ENCODE measurements around the gene SORBS2.

The SORBS2 gene

GRCh38 chr4:185578284-185578683 is 233.7 kb downstream of the SORBS2 start:
- no peak for ATAC-seq
- TF ChIP-seq ARNTL (CRISPR knock-in tag; IDR thresholded peaks at IDR 0.05; ENCODE audit: borderline replicate concordance, low read depth) (no peak), BACH2 (CRISPR knock-in tag; IDR thresholded peaks at IDR 0.05; ENCODE audit: borderline replicate concordance) (no peak), ZFP3 (CRISPR knock-in tag; IDR thresholded peaks at IDR 0.05) (no peak), PATZ1 (CRISPR knock-in tag; IDR thresholded peaks at IDR 0.05; ENCODE audit: borderline replicate concordance) (no peak), TSHZ2 (CRISPR knock-in tag; IDR thresholded peaks at IDR 0.05) (no peak), ZFP30 (CRISPR knock-in tag; IDR thresholded peaks at IDR 0.05) (no peak), ZNF565 (CRISPR knock-in tag; conservative IDR thresholded peaks at IDR 0.05; ENCODE audit: low read depth) (no peak), OSR1 (CRISPR knock-in tag; IDR thresholded peaks at IDR 0.05) (no peak), SNAI2 (CRISPR knock-in tag; IDR thresholded peaks at IDR 0.05) (no peak), ZNF70 (CRISPR knock-in tag; IDR thresholded peaks at IDR 0.05) (no peak), ZC3H10 (CRISPR knock-in tag; IDR thresholded peaks at IDR 0.05) (no peak)

GRCh38 chr4:185576962-185577950 is 234.7 kb downstream of the SORBS2 start:
- peak; percentile 42; the same call in 1 of the 2 replicates for TF ChIP-seq TSHZ2 (CRISPR knock-in tag; IDR thresholded peaks at IDR 0.05)
- TF ChIP-seq ZFP30 (CRISPR knock-in tag; IDR thresholded peaks at IDR 0.05), result no peak
- ATAC-seq, result no peak

GRCh38 chr4:185576314-185576961 is 235.6 kb downstream of the SORBS2 start:
- no peak for ATAC-seq
- TF ChIP-seq ZC3H10 (CRISPR knock-in tag; IDR thresholded peaks at IDR 0.05) (no peak), PPARA (CRISPR knock-in tag; IDR thresholded peaks at IDR 0.05; ENCODE audit: borderline replicate concordance) (no peak), ISL1 (CRISPR knock-in tag; IDR thresholded peaks at IDR 0.05) (no peak), PATZ1 (CRISPR knock-in tag; IDR thresholded peaks at IDR 0.05; ENCODE audit: borderline replicate concordance) (no peak), OSR1 (CRISPR knock-in tag; IDR thresholded peaks at IDR 0.05) (no peak), ZNF565 (CRISPR knock-in tag; conservative IDR thresholded peaks at IDR 0.05; ENCODE audit: low read depth) (no peak), CSDC2 (CRISPR knock-in tag; IDR thresholded peaks at IDR 0.05) (no peak), CSRNP3 (CRISPR knock-in tag; IDR thresholded peaks at IDR 0.05) (no peak), ARNTL (CRISPR knock-in tag; IDR thresholded peaks at IDR 0.05; ENCODE audit: borderline replicate concordance, low read depth) (no peak), TOX (CRISPR knock-in tag; IDR thresholded peaks at IDR 0.05; ENCODE audit: borderline replicate concordance) (no peak), BACH2 (CRISPR knock-in tag; IDR thresholded peaks at IDR 0.05; ENCODE audit: borderline replicate concordance) (no peak), GLIS3 (CRISPR knock-in tag; IDR thresholded peaks at IDR 0.05) (no peak), CREB5 (CRISPR knock-in tag; IDR thresholded peaks at IDR 0.05; ENCODE audit: low read depth) (no peak), TSHZ2 (CRISPR knock-in tag; IDR thresholded peaks at IDR 0.05) (no peak), ZNF70 (CRISPR knock-in tag; IDR thresholded peaks at IDR 0.05) (no peak), ESRRG (CRISPR knock-in tag; IDR thresholded peaks at IDR 0.05) (no peak)

Measured in SK-N-SH treated with all-trans-retinoic acid at 6 μM for 48 hours (cell line).